GM12874 (cell line): ENCODE results near the gene FRMPD2.

Source experiments
- TF ChIP-seq, protein P1 (sequence below): IDR thresholded peaks from 2 replicates; pipeline ENCODE4 v1.5.1; 2011; ENCODE audit warnings: low read depth, mild to moderate bottlenecking, control low read depth, low read length, moderate library complexity; ENCODE audit not compliant: insufficient read depth

The FRMPD2 gene, protein sequence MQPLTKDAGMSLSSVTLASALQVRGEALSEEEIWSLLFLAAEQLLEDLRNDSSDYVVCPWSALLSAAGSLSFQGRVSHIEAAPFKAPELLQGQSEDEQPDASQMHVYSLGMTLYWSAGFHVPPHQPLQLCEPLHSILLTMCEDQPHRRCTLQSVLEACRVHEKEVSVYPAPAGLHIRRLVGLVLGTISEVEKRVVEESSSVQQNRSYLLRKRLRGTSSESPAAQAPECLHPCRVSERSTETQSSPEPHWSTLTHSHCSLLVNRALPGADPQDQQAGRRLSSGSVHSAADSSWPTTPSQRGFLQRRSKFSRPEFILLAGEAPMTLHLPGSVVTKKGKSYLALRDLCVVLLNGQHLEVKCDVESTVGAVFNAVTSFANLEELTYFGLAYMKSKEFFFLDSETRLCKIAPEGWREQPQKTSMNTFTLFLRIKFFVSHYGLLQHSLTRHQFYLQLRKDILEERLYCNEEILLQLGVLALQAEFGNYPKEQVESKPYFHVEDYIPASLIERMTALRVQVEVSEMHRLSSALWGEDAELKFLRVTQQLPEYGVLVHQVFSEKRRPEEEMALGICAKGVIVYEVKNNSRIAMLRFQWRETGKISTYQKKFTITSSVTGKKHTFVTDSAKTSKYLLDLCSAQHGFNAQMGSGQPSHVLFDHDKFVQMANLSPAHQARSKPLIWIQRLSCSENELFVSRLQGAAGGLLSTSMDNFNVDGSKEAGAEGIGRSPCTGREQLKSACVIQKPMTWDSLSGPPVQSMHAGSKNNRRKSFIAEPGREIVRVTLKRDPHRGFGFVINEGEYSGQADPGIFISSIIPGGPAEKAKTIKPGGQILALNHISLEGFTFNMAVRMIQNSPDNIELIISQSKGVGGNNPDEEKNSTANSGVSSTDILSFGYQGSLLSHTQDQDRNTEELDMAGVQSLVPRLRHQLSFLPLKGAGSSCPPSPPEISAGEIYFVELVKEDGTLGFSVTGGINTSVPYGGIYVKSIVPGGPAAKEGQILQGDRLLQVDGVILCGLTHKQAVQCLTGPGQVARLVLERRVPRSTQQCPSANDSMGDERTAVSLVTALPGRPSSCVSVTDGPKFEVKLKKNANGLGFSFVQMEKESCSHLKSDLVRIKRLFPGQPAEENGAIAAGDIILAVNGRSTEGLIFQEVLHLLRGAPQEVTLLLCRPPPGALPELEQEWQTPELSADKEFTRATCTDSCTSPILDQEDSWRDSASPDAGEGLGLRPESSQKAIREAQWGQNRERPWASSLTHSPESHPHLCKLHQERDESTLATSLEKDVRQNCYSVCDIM (N-terminal part only)

DNA sequence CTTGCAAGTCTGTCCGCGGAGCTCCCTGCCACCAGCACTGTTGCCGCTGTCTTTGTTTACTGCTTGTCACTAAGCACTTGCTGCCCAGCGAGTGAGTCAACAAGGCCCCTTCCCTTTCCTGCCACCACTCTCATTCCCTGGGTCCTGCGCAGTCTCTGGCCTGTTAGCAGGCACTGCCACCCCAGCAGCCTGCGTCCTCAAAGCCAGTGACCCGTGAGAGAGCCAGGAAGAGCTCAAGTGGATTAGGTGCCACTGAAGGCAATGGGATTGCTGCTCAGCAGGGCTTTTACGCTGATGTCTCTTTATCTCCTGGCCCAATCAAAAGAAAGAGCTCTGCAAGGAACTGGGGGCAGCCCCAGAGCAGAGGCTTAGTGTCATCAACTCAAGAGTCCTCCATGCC lies at the start of gene FRMPD2:
Gene FRMPD2, minus strand, starts transcription at position 61 of the 400 bp plus-strand sequence. CDS start 129 bp downstream, outside the sequence.
- TF ChIP-seq, protein P1, sequence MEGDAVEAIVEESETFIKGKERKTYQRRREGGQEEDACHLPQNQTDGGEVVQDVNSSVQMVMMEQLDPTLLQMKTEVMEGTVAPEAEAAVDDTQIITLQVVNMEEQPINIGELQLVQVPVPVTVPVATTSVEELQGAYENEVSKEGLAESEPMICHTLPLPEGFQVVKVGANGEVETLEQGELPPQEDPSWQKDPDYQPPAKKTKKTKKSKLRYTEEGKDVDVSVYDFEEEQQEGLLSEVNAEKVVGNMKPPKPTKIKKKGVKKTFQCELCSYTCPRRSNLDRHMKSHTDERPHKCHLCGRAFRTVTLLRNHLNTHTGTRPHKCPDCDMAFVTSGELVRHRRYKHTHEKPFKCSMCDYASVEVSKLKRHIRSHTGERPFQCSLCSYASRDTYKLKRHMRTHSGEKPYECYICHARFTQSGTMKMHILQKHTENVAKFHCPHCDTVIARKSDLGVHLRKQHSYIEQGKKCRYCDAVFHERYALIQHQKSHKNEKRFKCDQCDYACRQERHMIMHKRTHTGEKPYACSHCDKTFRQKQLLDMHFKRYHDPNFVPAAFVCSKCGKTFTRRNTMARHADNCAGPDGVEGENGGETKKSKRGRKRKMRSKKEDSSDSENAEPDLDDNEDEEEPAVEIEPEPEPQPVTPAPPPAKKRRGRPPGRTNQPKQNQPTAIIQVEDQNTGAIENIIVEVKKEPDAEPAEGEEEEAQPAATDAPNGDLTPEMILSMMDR = no peak

DNA sequence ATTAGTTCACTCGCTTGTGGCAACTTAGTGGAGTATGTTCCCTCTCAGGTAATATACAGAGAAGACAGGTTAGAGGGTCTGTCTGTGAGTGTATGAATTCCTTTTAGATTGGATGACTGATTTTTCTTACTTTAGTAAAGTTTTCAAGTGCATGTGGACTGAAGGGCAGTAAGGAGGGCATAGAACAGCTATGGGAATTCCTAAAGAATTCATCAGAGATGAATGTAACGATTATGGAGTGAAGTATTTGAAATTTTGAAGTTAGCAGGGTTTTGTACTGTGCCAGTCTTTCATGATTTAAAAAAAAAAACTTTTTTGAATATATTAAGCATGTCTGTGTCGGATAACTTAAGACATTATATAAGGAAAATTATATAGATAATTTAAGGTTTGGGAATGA lies 47.5 kb upstream of the FRMPD2 start:
- TF ChIP-seq, protein P1 = no peak

DNA sequence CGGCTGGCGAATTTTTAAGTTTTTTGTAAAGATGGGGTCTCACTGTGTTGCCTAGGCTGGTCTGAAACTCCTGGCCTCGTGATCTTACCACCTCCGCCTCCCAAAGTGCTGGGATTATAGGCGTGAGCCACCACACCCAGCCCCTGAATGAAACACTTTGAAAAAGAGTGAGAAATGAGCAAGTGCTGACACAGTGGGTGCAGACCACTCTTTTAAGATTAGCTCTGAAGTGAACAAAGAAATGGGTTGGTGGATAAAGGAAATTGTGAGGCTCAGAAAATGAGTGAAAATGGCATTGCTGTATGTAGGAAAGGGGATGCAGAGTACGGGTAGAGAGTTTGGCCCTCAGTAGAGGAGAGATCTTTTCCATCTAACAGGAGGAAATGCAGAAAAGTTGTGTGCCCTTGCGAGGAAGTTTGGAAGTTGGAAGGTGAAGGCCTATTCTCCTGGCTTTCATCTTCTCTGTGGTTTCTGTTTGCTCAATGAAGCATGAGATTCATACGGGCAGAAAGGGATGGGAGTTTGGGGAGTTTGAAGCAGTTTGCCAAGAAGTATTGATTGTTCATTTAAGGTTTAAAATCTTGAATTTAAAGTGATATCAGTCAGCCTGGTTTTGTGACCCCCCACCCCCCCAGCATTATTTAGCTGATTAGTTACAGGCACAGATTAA lies 43.0 kb upstream of the FRMPD2 start:
- TF ChIP-seq, protein P1 = no peak

DNA sequence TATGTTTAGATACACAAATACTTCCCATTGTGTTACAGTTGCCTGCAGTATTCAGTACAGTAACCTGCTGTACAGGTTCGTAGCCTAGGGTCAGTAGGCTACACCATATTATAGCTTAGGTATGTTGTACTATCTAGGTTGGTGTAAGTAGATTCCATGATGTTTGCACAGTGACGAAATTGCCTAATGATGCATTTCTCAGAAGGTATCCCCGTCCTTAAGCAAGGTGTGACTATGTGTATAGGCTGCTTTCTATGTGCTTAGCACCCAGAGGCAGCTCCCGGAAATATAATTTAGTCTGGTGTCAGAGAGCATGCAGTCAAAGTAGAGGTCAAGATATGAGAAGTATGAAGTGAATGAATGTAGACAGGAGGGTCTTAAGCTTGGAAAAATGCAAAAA lies 41.7 kb upstream of the FRMPD2 start:
- TF ChIP-seq, protein P1 = no peak

DNA sequence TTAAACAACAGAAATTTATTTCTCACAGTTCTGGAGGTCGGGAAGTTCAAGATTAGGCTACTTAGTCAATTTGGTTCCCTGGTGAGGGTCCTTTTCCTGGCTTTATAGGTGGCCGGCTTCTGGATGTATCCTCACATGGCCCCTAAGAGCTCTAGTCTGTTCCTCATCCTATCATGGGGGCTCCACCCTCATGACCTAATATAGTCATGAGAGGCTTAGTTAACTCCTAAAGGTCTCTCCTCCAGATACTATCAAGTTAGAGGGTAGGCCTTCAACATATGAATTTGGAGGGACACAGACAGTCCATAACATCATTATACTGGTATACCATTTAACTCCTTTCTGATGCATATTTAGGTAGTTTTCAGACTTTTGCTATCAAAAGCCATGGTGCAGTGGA lies 39.6 kb upstream of the FRMPD2 start:
- TF ChIP-seq, protein P1 = no peak

DNA sequence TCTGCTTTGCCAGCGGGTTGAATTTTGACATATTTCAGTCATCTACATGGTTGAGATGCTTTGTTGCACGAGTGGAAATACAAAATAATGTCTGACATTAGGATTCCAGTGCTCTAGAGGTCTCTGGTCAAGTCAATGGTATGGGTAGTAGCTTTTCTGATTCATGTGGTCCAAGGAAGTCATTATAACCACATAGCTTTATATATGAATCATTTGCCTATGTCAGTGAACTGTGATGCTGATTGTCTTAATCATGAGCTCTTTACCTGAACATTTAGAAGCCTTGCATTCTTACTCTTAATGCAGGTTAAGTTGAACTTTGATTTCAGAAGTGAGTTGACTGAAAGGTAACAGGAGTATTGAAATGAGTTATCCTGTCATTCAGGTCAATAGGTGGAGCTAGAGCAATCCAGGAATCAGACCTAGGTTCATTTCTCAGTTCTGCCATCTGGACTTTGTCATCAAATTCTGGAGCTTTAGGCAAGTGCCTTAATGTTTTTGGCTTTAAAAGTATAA lies 35.3 kb upstream of the FRMPD2 start:
- TF ChIP-seq, protein P1 = peak; percentile 37
